ENCODE data around the gene YPEL2.

The YPEL2 gene

GRCh38 chr17:59423903-59424302 lies 92.4 kb downstream of the YPEL2 start:
- Mint-ChIP-seq H3K27me3 (ENCODE audit: low read depth, poor library complexity) (peaks cover 8% of the 10 kb centered on the region), H3K27ac (peak overlapping the region; percentile 19), H3K4me3 (peak overlapping the region; percentile 30), H3K36me3 (ENCODE audit: low read depth) (no peaks in the 10 kb centered on the region), H3K9me3 (no peaks in the 10 kb centered on the region), H3K4me1 (peaks cover 58% of the 10 kb centered on the region)
- no peak for DNase-seq
- TF ChIP-seq CTCF (IDR thresholded peaks at IDR 0.05), result no peak

DNA sequence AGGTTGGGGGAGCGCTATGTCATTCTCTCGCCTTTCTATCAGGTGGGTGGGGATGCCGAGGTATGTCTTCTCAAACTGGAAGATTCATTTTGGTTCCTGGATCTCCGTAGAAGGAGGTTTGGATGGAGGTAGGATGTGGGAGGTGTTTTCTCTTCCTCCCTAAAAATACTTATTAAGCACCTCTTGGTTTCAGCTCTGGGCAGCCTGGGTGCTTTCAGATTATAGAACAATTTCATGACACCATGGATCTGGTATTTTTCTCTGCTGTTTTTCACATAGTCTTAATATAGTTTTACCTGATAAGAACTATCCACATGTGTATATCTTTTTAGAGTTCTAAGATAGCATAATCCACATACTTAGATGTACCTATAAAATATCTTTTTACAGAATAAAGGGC lies 92.9 kb downstream of the YPEL2 start:
- no peak overlapping the region for H3K4me3 Mint-ChIP-seq
- H3K36me3 Mint-ChIP-seq (ENCODE audit: low read depth), result no peaks in the 10 kb centered on the region
- DNase-seq, result no peak
- no peak for TF ChIP-seq CTCF (IDR thresholded peaks at IDR 0.05)
- no peaks in the 10 kb centered on the region for H3K9me3 Mint-ChIP-seq
- H3K27me3 Mint-ChIP-seq (ENCODE audit: low read depth, poor library complexity), result peaks cover 8% of the 10 kb centered on the region
- H3K4me1 Mint-ChIP-seq, result peaks cover 62% of the 10 kb centered on the region
- peak overlapping the region; percentile 19 for H3K27ac Mint-ChIP-seq

DNA sequence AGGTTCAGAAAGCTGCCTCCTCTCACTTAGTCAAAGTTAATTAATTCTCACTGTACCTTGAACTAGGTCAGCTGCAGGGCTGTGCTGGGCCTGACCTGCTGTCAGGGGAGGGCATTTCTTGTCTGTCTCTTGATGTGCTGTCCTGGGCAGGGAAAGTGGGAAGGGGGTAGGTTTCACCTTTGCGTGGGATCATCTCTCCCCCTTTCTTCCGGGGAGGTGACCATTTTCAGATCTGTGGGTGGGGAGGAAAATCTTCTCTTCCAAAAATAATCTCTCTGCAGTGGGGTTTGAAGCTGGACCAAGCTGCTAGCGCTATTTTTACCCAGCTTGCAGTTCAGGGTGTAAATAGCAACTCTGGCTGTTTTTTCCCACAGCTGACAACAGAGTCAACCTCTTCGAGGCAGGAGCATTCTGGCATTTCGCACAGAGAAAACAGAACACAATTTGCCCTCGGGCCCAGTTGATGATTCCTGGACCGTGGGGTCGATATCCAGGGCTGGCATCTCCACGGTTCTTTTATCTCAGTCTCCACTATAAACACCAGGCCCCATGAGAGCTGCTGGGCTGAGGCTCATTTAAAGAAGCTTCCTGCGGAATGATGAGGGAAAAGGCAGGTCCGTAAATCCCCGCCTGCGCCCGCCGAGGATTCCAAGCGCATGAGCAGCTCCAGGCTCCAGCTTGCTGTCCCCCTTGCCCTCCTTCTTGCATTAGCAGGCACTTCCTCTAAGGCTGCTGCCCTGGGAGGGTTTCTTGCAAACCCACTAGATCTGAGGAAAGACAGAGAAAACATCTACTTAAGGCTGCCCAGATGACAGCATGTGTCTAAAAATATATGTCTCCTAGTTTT lies 93.9 kb downstream of the YPEL2 start:
- H3K27ac Mint-ChIP-seq, result peak overlapping the region; percentile 97
- peak; percentile 25 for DNase-seq
- TF ChIP-seq CTCF (IDR thresholded peaks at IDR 0.05), result no peak
- H3K36me3 Mint-ChIP-seq (ENCODE audit: low read depth), result no peaks in the 10 kb centered on the region
- no peaks in the 10 kb centered on the region for H3K9me3 Mint-ChIP-seq
- H3K4me3 Mint-ChIP-seq, result peak overlapping the region; percentile 24
- peaks cover 64% of the 10 kb centered on the region for H3K4me1 Mint-ChIP-seq
- H3K27me3 Mint-ChIP-seq (ENCODE audit: low read depth, poor library complexity), result no peaks in the 10 kb centered on the region

DNA sequence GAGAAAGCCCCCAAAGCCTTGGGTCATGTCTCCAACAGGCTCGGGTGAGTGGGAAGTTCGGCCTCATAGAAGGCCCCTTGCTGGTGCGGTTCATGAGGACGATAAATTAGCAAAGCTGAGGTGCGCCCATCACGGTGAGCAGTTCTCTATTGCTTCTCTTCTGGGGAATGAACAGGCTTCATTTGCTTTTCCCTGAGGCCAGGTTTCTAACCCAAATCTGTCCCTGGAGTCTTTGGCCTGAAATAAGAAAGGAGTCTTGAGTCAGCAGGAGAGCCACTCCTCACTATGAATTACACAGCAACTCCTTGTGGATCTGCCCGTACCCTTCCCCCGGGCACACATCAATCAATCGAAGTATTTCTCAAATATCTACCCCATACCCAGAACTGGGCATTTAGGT lies 94.6 kb downstream of the YPEL2 start:
- TF ChIP-seq CTCF (IDR thresholded peaks at IDR 0.05), result no peak
- Mint-ChIP-seq H3K4me3 (peak overlapping the region; percentile 16), H3K4me1 (peaks cover 64% of the 10 kb centered on the region), H3K27me3 (ENCODE audit: low read depth, poor library complexity) (no peaks in the 10 kb centered on the region), H3K9me3 (peaks cover 2% of the 10 kb centered on the region), H3K36me3 (ENCODE audit: low read depth) (no peaks in the 10 kb centered on the region), H3K27ac (peak overlapping the region; percentile 97)
- DNase-seq, result no peak

GRCh38 chr17:59427425-59427921 lies 96.0 kb downstream of the YPEL2 start:
- H3K36me3 Mint-ChIP-seq (ENCODE audit: low read depth), result peaks cover 6% of the 10 kb centered on the region

More at GRCh38 chr17:59427425-59427921, 96.0 kb downstream of the YPEL2 start:
- no peak for TF ChIP-seq CTCF (IDR thresholded peaks at IDR 0.05)
- peaks cover 64% of the 10 kb centered on the region for H3K4me1 Mint-ChIP-seq
- peaks cover 12% of the 10 kb centered on the region for H3K9me3 Mint-ChIP-seq
- DNase-seq, result no peak
- no peaks in the 10 kb centered on the region for H3K27me3 Mint-ChIP-seq (ENCODE audit: low read depth, poor library complexity)
- H3K27ac Mint-ChIP-seq, result peak overlapping the region; percentile 80
- no peak overlapping the region for H3K4me3 Mint-ChIP-seq

Data from nephron progenitor cell (in vitro differentiated cells).